ENCODE data around the gene TOX2.

- TF ChIP-seq, protein P1, sequence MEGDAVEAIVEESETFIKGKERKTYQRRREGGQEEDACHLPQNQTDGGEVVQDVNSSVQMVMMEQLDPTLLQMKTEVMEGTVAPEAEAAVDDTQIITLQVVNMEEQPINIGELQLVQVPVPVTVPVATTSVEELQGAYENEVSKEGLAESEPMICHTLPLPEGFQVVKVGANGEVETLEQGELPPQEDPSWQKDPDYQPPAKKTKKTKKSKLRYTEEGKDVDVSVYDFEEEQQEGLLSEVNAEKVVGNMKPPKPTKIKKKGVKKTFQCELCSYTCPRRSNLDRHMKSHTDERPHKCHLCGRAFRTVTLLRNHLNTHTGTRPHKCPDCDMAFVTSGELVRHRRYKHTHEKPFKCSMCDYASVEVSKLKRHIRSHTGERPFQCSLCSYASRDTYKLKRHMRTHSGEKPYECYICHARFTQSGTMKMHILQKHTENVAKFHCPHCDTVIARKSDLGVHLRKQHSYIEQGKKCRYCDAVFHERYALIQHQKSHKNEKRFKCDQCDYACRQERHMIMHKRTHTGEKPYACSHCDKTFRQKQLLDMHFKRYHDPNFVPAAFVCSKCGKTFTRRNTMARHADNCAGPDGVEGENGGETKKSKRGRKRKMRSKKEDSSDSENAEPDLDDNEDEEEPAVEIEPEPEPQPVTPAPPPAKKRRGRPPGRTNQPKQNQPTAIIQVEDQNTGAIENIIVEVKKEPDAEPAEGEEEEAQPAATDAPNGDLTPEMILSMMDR (IDR thresholded peaks at IDR 0.05 in 8 of 11, conservative IDR thresholded peaks at IDR 0.05 in 3 of 11), result no peak
- no peak for TF ChIP-seq POLR2A (IDR thresholded peaks at IDR 0.05)
- TF ChIP-seq POLR2AphosphoS5 (IDR thresholded peaks at IDR 0.05), result no peak
These were observed 27.0 kb downstream of the TOX2 start for GRCh38 chr20:43941476-43942200.
